Trophoblast cell (in vitro differentiated cells and primary cell): Measurements from ENCODE around the gene RFX1.
A peak's percentile ranks its signal among the peaks of the same experiment; 100 is the strongest.

Experiments used
- DNase-seq, 2 donors: peaks; one replicate each; pipeline ENCODE4 v3.0.0-alpha.2; 2016
- H2AFZ ChIP-seq: 2 replicates; pipeline ENCODE4 v1.6.1; 2013; ENCODE audit warnings: low read length, moderate library complexity, mild to moderate bottlenecking; ENCODE audit not compliant: insufficient read depth, poor library complexity
- H2AK5ac ChIP-seq: 2 replicates; pipeline ENCODE4 v1.6.1; 2013; ENCODE audit warnings: mild to moderate bottlenecking, low read length
- H2BK120ac ChIP-seq: 2 replicates; pipeline ENCODE4 v1.6.1; 2013; ENCODE audit warnings: low read length, mild to moderate bottlenecking, moderate library complexity; ENCODE audit not compliant: insufficient read depth, poor library complexity
- H2BK12ac ChIP-seq: 2 replicates; pipeline ENCODE4 v1.6.1; 2013; ENCODE audit warnings: mild to moderate bottlenecking, low read length, moderate library complexity
- H2BK5ac ChIP-seq: 2 replicates; pipeline ENCODE4 v1.6.1; 2013; ENCODE audit warnings: low read length, low read depth, moderate library complexity, mild to moderate bottlenecking; ENCODE audit not compliant: poor library complexity
- H3K14ac ChIP-seq: 2 replicates; pipeline ENCODE4 v1.6.1; 2013; ENCODE audit warnings: mild to moderate bottlenecking, low read length
- H3K18ac ChIP-seq: 2 replicates; pipeline ENCODE4 v1.6.1; 2013; ENCODE audit warnings: mild to moderate bottlenecking, low read length
- H3K23ac ChIP-seq: 2 replicates; pipeline ENCODE4 v1.6.1; 2013; ENCODE audit warnings: low read length
- H3K27ac ChIP-seq: 2 replicates; pipeline ENCODE4 v1.5.1; 2013; ENCODE audit warnings: low read depth, mild to moderate bottlenecking, inconsistent platforms, low read length, moderate library complexity
- H3K27me3 ChIP-seq: 2 replicates; pipeline ENCODE4 v1.6.1; 2013; ENCODE audit warnings: inconsistent platforms, mild to moderate bottlenecking, low read length, moderate library complexity; ENCODE audit not compliant: insufficient read depth
- H3K36me3 ChIP-seq, 2 experiments: 1 replicate in 1 of 2; 2 replicates in 1 of 2; pipeline ENCODE4 v1.6.1; 2013; ENCODE audit warnings: low read length in 2 of 2, mild to moderate bottlenecking in 2 of 2, moderate library complexity in 1 of 2; ENCODE audit not compliant: insufficient read depth in 2 of 2, control insufficient read depth in 1 of 2
- H3K4ac ChIP-seq: 2 replicates; pipeline ENCODE4 v1.6.1; 2013; ENCODE audit warnings: low read depth, mild to moderate bottlenecking, low read length, moderate library complexity
- H3K4me1 ChIP-seq, 2 experiments: 1 replicate in 1 of 2; 2 replicates in 1 of 2; pipeline ENCODE4 v1.6.1; 2013; ENCODE audit warnings: low read length in 2 of 2, mild to moderate bottlenecking in 2 of 2, moderate library complexity in 1 of 2; ENCODE audit not compliant: insufficient read depth in 2 of 2, control insufficient read depth in 1 of 2
- H3K4me2 ChIP-seq: 2 replicates; pipeline ENCODE4 v1.6.1; 2013; ENCODE audit warnings: inconsistent platforms, mild to moderate bottlenecking, low read length, moderate library complexity
- H3K4me3 ChIP-seq: 2 replicates; pipeline ENCODE4 v1.5.1; 2013; ENCODE audit warnings: mild to moderate bottlenecking, low read depth, low read length, inconsistent platforms
- H3K79me1 ChIP-seq: one replicate; pipeline ENCODE4 v1.6.1; 2013; ENCODE audit warnings: low read length
- H3K79me2 ChIP-seq: 2 replicates; pipeline ENCODE4 v1.6.1; 2013; ENCODE audit warnings: low read length, mild to moderate bottlenecking; ENCODE audit not compliant: control insufficient read depth, insufficient read depth, poor library complexity
- H3K9ac ChIP-seq: 2 replicates; pipeline ENCODE4 v1.6.1; 2013; ENCODE audit warnings: mild to moderate bottlenecking, low read length
- H3K9me3 ChIP-seq: 2 replicates; pipeline ENCODE4 v1.6.1; 2013; ENCODE audit warnings: low read depth, mild to moderate bottlenecking, control low read depth, inconsistent platforms, low read length; ENCODE audit not compliant: insufficient read depth
- H4K12ac ChIP-seq: 2 replicates; pipeline ENCODE4 v1.6.1; 2013; ENCODE audit warnings: low read depth, mild to moderate bottlenecking, low read length, moderate library complexity
- H4K8ac ChIP-seq: 2 replicates; pipeline ENCODE4 v1.6.1; 2013; ENCODE audit warnings: low read depth, mild to moderate bottlenecking, low read length, moderate library complexity
- H4K91ac ChIP-seq: one replicate; pipeline ENCODE4 v1.6.1; 2013; ENCODE audit warnings: low read depth, mild to moderate bottlenecking, low read length, moderate library complexity
- WGBS: extraction: QIAGEN DNeasy Blood & Tissue Kit; methylation state at CpG from one replicate; pipeline ENCODE4 v1.1.7; 2013; ENCODE audit warnings: missing lambda C conversion rate; ENCODE audit not compliant: insufficient read length, insufficient coverage; ENCODE audit errors: extremely low coverage; 5-methylcytosine and 5-hydroxymethylcytosine counted together

Gene RFX1

GRCh38 chr19:13989487-13989886, 16.6 kb downstream of the RFX1 start:
- H3K9ac ChIP-seq, result no peak overlapping the region
- H4K91ac ChIP-seq, result no peak overlapping the region
- H3K79me2 ChIP-seq, result no peaks in the 10 kb centered on the region
- H3K4me3 ChIP-seq, result no peak overlapping the region
- H3K18ac ChIP-seq, result no peak overlapping the region
- no peak overlapping the region for H4K8ac ChIP-seq
- peaks cover 2% of the 10 kb centered on the region for H3K9me3 ChIP-seq
- H3K79me1 ChIP-seq, result peaks cover 2% of the 10 kb centered on the region
- DNase-seq, result no peak
- no peak overlapping the region for H2BK5ac ChIP-seq
- H3K23ac ChIP-seq, result no peak overlapping the region
- no peak overlapping the region for H2AFZ ChIP-seq
- H3K27ac ChIP-seq, result no peak overlapping the region
- H3K4ac ChIP-seq, result no peak overlapping the region
- no peak overlapping the region for H3K14ac ChIP-seq
- no CpG with 5 or more reads among the region's 7 CpGs for whole genome bisulfite sequencing
- no peak overlapping the region for H2BK12ac ChIP-seq
- no peak overlapping the region for H2BK120ac ChIP-seq
- H3K27me3 ChIP-seq, result no peaks in the 10 kb centered on the region
- H4K12ac ChIP-seq, result no peak overlapping the region
- peaks cover 16 to 18% of the 10 kb centered on the region in 2 experiments for H3K4me1 ChIP-seq
- H3K36me3 ChIP-seq, result peaks cover 20 to 27% of the 10 kb centered on the region in 2 experiments
- H3K4me2 ChIP-seq, result no peak overlapping the region
- H2AK5ac ChIP-seq, result no peak overlapping the region

GRCh38 chr19:13987101-13987890, 18.8 kb downstream of the RFX1 start:
- Histone ChIP-seq H2AK5ac (peak overlapping the region; percentile 13), H3K18ac (no peak overlapping the region), H4K8ac (no peak overlapping the region), H3K14ac (no peak overlapping the region), H2AFZ (peak overlapping the region; percentile 1), H3K9me3 (no peaks in the 10 kb centered on the region), H2BK120ac (no peak overlapping the region), H3K79me1 (peaks cover 2% of the 10 kb centered on the region), H2BK12ac (peak overlapping the region; percentile 28), H3K4me1 (peaks cover 16 to 18% of the 10 kb centered on the region in 2 experiments), H3K27ac (no peak overlapping the region), H3K9ac (no peak overlapping the region), H3K4me2 (no peak overlapping the region), H4K12ac (no peak overlapping the region), H3K36me3 (peaks cover 20 to 25% of the 10 kb centered on the region in 2 experiments), H2BK5ac (no peak overlapping the region), H3K4me3 (no peak overlapping the region), H3K27me3 (no peaks in the 10 kb centered on the region), H3K79me2 (no peaks in the 10 kb centered on the region), H4K91ac (no peak overlapping the region), H3K23ac (no peak overlapping the region), H3K4ac (no peak overlapping the region)
- DNase-seq, result no peak
- no CpG with 5 or more reads among the region's 17 CpGs for WGBS

GRCh38 chr19:13986348-13986904, 19.7 kb downstream of the RFX1 start:
- Histone ChIP-seq H3K4me3 (no peak overlapping the region), H3K4me2 (peak overlapping the region; percentile 8), H3K79me2 (no peaks in the 10 kb centered on the region), H2BK120ac (peak overlapping the region; percentile 7), H3K79me1 (peaks cover 2% of the 10 kb centered on the region), H3K23ac (no peak overlapping the region), H3K9me3 (no peaks in the 10 kb centered on the region), H3K27me3 (no peaks in the 10 kb centered on the region), H2AK5ac (no peak overlapping the region), H3K4me1 (peaks cover 16 to 21% of the 10 kb centered on the region in 2 experiments), H2AFZ (no peak overlapping the region), H2BK12ac (no peak overlapping the region), H2BK5ac (no peak overlapping the region), H3K4ac (no peak overlapping the region), H4K8ac (peak overlapping the region; percentile 52), H3K9ac (no peak overlapping the region), H3K14ac (no peak overlapping the region), H3K27ac (peak overlapping the region; percentile 10), H4K12ac (no peak overlapping the region), H3K36me3 (peaks cover 18 to 24% of the 10 kb centered on the region in 2 experiments), H3K18ac (no peak overlapping the region), H4K91ac (peak overlapping the region; percentile 54)
- peak; percentile 33 to 48 for DNase-seq
- WGBS, result no CpG with 5 or more reads among the region's 19 CpGs

- Histone ChIP-seq H3K4me1 (peaks cover 16 to 24% of the 10 kb centered on the region in 2 experiments), H3K4ac (no peak overlapping the region), H2BK12ac (no peak overlapping the region), H2BK5ac (no peak overlapping the region), H3K79me1 (peaks cover 2% of the 10 kb centered on the region), H4K12ac (no peak overlapping the region), H3K27ac (peak overlapping the region; percentile 10), H3K9ac (no peak overlapping the region), H3K27me3 (no peaks in the 10 kb centered on the region), H4K91ac (peak overlapping the region; percentile 16), H3K23ac (no peak overlapping the region), H3K4me2 (no peak overlapping the region), H2BK120ac (no peak overlapping the region), H2AK5ac (no peak overlapping the region), H4K8ac (no peak overlapping the region), H3K79me2 (no peaks in the 10 kb centered on the region), H3K36me3 (peaks cover 16 to 20% of the 10 kb centered on the region in 2 experiments), H3K14ac (no peak overlapping the region), H3K9me3 (peaks cover 1% of the 10 kb centered on the region), H3K18ac (no peak overlapping the region), H2AFZ (no peak overlapping the region), H3K4me3 (no peak overlapping the region)
- WGBS, result no CpG with 5 or more reads among the region's 10 CpGs
- no peak for DNase-seq
Measured at GRCh38 chr19:13985771-13986347, 20.3 kb downstream of the RFX1 start.
